Measurements from ENCODE around the gene KIF1B.

GRCh38 chr1:10419351-10419750 is 209.0 kb downstream of the KIF1B start:
- TF ChIP-seq ZNF138 (CRISPR knock-in tag; conservative IDR thresholded peaks at IDR 0.05) (no peak), SP1 (CRISPR knock-in tag; conservative IDR thresholded peaks at IDR 0.05) (no peak), CTCF (IDR thresholded peaks at IDR 0.05) (no peak), ZBTB21 (CRISPR knock-in tag; IDR thresholded peaks at IDR 0.05; ENCODE audit: borderline replicate concordance) (no peak), ZNF416 (CRISPR knock-in tag; IDR thresholded peaks at IDR 0.05) (no peak)
